Prostate gland (tissue), 2 donors: ENCODE data around the gene PM20D1. TPM values are rescaled to one million over a fixed set of nuclear protein-coding genes. Genes with fewer than 3 reads are reported as not detected.
"Not testable (repeated sequence)": the region's sequence is repeated elsewhere in the genome, so short reads cannot be mapped to it uniquely, and the experiment has no call there.

Source experiments
- DNase-seq: peaks from one replicate; pipeline ENCODE4 v3.0.0-alpha.2; 2019; ENCODE audit warnings: low spot score
- H3K27ac ChIP-seq, 2 donors: fragments of 200-600 bp; sonication (generic); 2 replicates each; pipeline ENCODE4 v1.5.1; 2017 to 2019
- H3K27me3 ChIP-seq: fragments of 200-600 bp; sonication (generic); replicated peaks from 2 replicates; pipeline ENCODE4 v1.5.1; 2019; ENCODE audit not compliant: insufficient read depth
- H3K36me3 ChIP-seq, 2 donors: fragments of 200-600 bp; sonication (generic); 1 replicate in 1 of 2; 2 replicates in 1 of 2; pipeline versions ENCODE4 v1.5.1 to v1.8.1; 2017 to 2019
- H3K4me1 ChIP-seq: fragments of 200-600 bp; sonication (generic); replicated peaks from 2 replicates; pipeline ENCODE4 v1.5.1; 2019
- H3K4me3 ChIP-seq, 2 donors: fragments of 200-600 bp; sonication (generic); 2 replicates each; pipeline ENCODE4 v1.5.1; 2017 to 2019
- H3K9me3 ChIP-seq: fragments of 200-600 bp; sonication (generic); 2 replicates; pipeline ENCODE4 v1.5.1; 2017
- CTCF ChIP-seq, 4 experiments: fragments of 200-600 bp in 2 of 4; fragments of 450-650 bp in 2 of 4; sonication (generic) in 2 of 4; IDR thresholded peaks; 1 replicate in 3 of 4; 2 replicates in 1 of 4; pipeline ENCODE4 v1.5.1; 2016 to 2019; ENCODE audit warnings: antibody characterized with exemption in 4 of 4, mild to moderate bottlenecking in 2 of 4, moderate library complexity in 2 of 4
- POLR2A ChIP-seq: fragments of 450-650 bp; IDR thresholded peaks from one replicate; pipeline ENCODE4 v1.6.1; 2016; ENCODE audit warnings: antibody characterized with exemption, mild to moderate bottlenecking
- POLR2AphosphoS5 ChIP-seq: sonication (generic); formaldehyde crosslinking; IDR thresholded peaks from one replicate; pipeline ENCODE4 v1.6.1; 2017; ENCODE audit warnings: antibody characterized with exemption
- WGBS: methylation state at CpG from one replicate; pipeline ENCODE4 v1.1.5; 2018; 5-methylcytosine and 5-hydroxymethylcytosine counted together
- intact Hi-C: fragments of 100-400 bp; cut with DNase I; formaldehyde crosslinking; loops from one replicate; pipeline ENCODE4 v1.14.2; 2022
- total RNA-seq, 2 donors: library from RNA; depleted of rRNA; stranded (reverse); fragments of >200 nt; gene quantifications; one replicate each; pipeline ENCODE4 v1.1.0, GENCODE V29; 2016

Gene PM20D1
- total RNA-seq, 2 donors from 2014 or later = not detected

- DNase-seq = no peak
- WGBS = 68% methylated on average over 8 of the region's 8 CpGs
- H3K4me3 ChIP-seq = no peak overlapping the region
- no peaks in the 10 kb centered on the region for H3K9me3 ChIP-seq
- TF ChIP-seq POLR2A (no peak), POLR2AphosphoS5 (no peak), CTCF (IDR thresholded peaks at IDR 0.05) (no peak)
- intact Hi-C loops = no loop called here
- no peak overlapping the region for H3K27ac ChIP-seq
- no peaks in the 10 kb centered on the region for H3K27me3 ChIP-seq
- H3K4me1 ChIP-seq = no peaks in the 10 kb centered on the region
- H3K36me3 ChIP-seq = no peaks in the 10 kb centered on the region
Observed at GRCh38 chr1:205826016-205826806, 23.7 kb downstream of the PM20D1 start.

- no peak for DNase-seq
- Histone ChIP-seq H3K27ac (no peak overlapping the region), H3K4me3 (no peak overlapping the region), H3K36me3 (no peaks in the 10 kb centered on the region), H3K9me3 (no peaks in the 10 kb centered on the region), H3K27me3 (no peaks in the 10 kb centered on the region), H3K4me1 (no peaks in the 10 kb centered on the region)
- TF ChIP-seq CTCF (IDR thresholded peaks at IDR 0.05) (no peak), POLR2AphosphoS5 (no peak), POLR2A (no peak)
- 95% methylated on average over 5 of the region's 5 CpGs for WGBS
- intact Hi-C loops = no loop called here
Observed at GRCh38 chr1:205824180-205824579, 25.8 kb downstream of the PM20D1 start.

- H3K4me1 ChIP-seq, intact Hi-C loops, DNase-seq, H3K9me3 ChIP-seq, H3K36me3 ChIP-seq, H3K4me3 ChIP-seq, H3K27me3 ChIP-seq, H3K27ac ChIP-seq: not testable (repeated sequence)
- 94% methylated on average over 2 of the region's 2 CpGs for WGBS
Observed at GRCh38 chr1:205823260-205823659, 26.7 kb downstream of the PM20D1 start.

GRCh38 chr1:205822397-205822796 is 27.5 kb downstream of the PM20D1 start:
- no peaks in the 10 kb centered on the region for H3K9me3 ChIP-seq
- H3K4me1 ChIP-seq = no peaks in the 10 kb centered on the region
- TF ChIP-seq CTCF (IDR thresholded peaks at IDR 0.05) = no peak
- no peak for TF ChIP-seq POLR2AphosphoS5
- no peak for TF ChIP-seq POLR2A
- WGBS = 91% methylated on average over 2 of the region's 2 CpGs
- DNase-seq = no peak
- no peaks in the 10 kb centered on the region for H3K36me3 ChIP-seq
- H3K27ac ChIP-seq = no peak overlapping the region
- no peak overlapping the region for H3K4me3 ChIP-seq
- intact Hi-C loops = no loop called here
- H3K27me3 ChIP-seq = no peaks in the 10 kb centered on the region

- Histone ChIP-seq H3K36me3 (no peaks in the 10 kb centered on the region), H3K27ac (no peak overlapping the region), H3K4me1 (no peaks in the 10 kb centered on the region), H3K4me3 (no peak overlapping the region), H3K27me3 (no peaks in the 10 kb centered on the region), H3K9me3 (no peaks in the 10 kb centered on the region)
- no peak for DNase-seq
- TF ChIP-seq POLR2A (no peak), CTCF (IDR thresholded peaks at IDR 0.05) (no peak), POLR2AphosphoS5 (no peak)
- intact Hi-C loops = no loop called here
- 91% methylated on average over 3 of the region's 3 CpGs for WGBS
Observed at GRCh38 chr1:205817988-205818387, 31.9 kb downstream of the PM20D1 start.
